ENCODE data around the gene BCL2L2. TPM values are rescaled to one million over a fixed set of nuclear protein-coding genes. Genes with fewer than 3 reads are reported as not detected.
A peak's percentile ranks its signal among the peaks of the same experiment; 100 is the strongest.

BCL2L2 gene
- total RNA-seq, 2 experiments from 2014 or later = 8.6 to 18.0 TPM

DNA sequence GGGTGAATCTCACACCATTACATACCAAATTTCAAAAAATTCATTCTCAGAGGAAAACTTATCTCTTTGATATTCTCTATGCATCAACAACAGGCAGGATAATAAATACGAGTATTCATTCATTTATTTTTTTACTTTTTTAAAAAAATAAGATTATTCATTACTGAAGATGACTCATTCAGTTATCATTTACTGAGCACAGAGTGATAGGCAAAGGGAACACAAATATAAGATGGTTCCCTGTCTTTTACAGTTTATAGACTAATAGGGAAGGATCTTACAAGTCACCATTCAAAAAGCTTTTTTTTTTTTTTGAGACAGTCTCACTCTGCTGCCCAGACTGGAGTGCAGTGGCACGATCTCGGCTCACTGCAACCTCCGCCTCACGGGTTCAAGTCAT is 9.7 kb downstream of the BCL2L2 start:
- POLR2A ChIA-PET = interaction anchor here (0.6 to 0.7 kb wide), 2 partner anchors 13 to 242 kb away, joined by 3 to 9 read pairs; no protein-coding TSS in a partner anchor
- intact Hi-C loops (cut with micrococcal nuclease; ENCODE audit: unreplicated experiment) = no loop called here
- no TSS peak for BruUV-seq (replicated peaks)

DNA sequence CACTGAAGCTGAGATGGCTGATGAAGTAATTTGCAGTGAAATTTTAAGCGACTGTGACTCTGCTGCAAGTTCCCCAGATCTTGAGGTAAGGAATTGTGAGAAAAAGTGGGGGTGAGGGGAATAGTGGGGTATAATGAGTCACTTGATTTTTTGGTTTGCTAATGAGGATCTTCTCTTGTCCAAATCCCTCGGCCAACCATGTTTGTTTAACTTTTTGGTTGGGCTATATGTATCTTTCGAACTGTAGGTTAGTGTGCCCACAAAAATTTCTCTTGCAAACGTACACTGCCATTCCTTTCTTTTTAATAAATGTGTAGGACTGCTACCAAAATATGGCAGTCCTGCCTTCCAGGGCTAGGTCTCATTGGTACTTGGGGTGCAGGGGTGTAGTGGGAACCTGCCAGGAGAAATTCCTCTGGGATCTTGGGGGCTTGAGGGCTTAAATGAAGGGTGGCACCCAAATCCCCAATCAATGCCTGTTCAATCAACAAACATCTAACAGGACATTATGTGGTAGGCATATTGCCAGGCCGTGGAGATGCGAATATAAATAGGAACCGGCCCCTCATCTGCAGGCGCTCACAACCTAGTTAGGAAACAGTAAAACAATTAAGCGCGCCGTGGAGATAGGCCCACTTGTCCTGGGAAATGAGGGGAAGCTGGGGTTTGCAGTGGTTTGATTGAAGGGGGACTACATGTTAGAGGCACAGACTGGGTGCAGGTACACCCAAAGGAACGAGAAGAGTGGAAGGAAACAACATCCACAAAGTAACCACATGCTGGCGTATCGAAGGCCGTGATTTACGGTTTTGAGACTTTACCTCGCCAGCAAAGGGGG is 13.3 kb downstream of the BCL2L2 start:
- TF ChIP-seq, protein P1, sequence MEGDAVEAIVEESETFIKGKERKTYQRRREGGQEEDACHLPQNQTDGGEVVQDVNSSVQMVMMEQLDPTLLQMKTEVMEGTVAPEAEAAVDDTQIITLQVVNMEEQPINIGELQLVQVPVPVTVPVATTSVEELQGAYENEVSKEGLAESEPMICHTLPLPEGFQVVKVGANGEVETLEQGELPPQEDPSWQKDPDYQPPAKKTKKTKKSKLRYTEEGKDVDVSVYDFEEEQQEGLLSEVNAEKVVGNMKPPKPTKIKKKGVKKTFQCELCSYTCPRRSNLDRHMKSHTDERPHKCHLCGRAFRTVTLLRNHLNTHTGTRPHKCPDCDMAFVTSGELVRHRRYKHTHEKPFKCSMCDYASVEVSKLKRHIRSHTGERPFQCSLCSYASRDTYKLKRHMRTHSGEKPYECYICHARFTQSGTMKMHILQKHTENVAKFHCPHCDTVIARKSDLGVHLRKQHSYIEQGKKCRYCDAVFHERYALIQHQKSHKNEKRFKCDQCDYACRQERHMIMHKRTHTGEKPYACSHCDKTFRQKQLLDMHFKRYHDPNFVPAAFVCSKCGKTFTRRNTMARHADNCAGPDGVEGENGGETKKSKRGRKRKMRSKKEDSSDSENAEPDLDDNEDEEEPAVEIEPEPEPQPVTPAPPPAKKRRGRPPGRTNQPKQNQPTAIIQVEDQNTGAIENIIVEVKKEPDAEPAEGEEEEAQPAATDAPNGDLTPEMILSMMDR (conservative IDR thresholded peaks at IDR 0.05; ENCODE audit: low read length) = no peak
- TF ChIP-seq EZH2phosphoT487 (IDR thresholded peaks at IDR 0.05; ENCODE audit: borderline replicate concordance, low read depth, low read length) = no peak
- Histone ChIP-seq H4K20me1 (ENCODE audit: insufficient read depth, low read length) (peaks cover 13% of the 10 kb centered on the region; the same call in 1 of the 2 replicates), H3K4me3 (ENCODE audit: low read depth, low read length, poor library complexity, severe bottlenecking) (peak overlapping the region; percentile 79), H3K79me2 (ENCODE audit: insufficient read depth, low read depth, low read length) (peaks cover 23% of the 10 kb centered on the region), H3K9me2 (ENCODE audit: insufficient read depth, low read length) (no peaks in the 10 kb centered on the region), H2AFZ (ENCODE audit: low read length) (peak overlapping the region; percentile 75; the same call in 1 of the 2 replicates), H3K36me3 (ENCODE audit: insufficient read depth, low read length) (peaks cover 30% of the 10 kb centered on the region), H3K9me3 (ENCODE audit: low read length) (no peaks in the 10 kb centered on the region), H3K4me2 (ENCODE audit: low read length) (peak overlapping the region; percentile 86), H3K27ac (ENCODE audit: low read depth, low read length, poor library complexity, severe bottlenecking) (peak overlapping the region; percentile 83), H3K4me1 (ENCODE audit: insufficient read depth, low read length, poor library complexity, severe bottlenecking) (peaks cover 27% of the 10 kb centered on the region)
- ChIA-PET POLR2A (interaction anchor here (0.6 to 5.7 kb wide), 14 partner anchors 9 to 814 kb away, joined by 3 to 122 read pairs (median 5); partner anchors contain the start of genes ACIN1, BCL2L2, C14orf119 and PPP1R3E), CTCF (ENCODE audit: unreplicated experiment) (interaction anchor here (0.7 to 2.0 kb wide), 8 partner anchors 12 to 249 kb away, joined by 3 to 9 read pairs (median 4); partner anchors contain the start of genes ACIN1, BCL2L2, HOMEZ and PPP1R3E)
- no peak for DNase-seq (ENCODE audit: low spot score)
- intact Hi-C loops (cut with micrococcal nuclease; ENCODE audit: unreplicated experiment) = loop anchor here (2.0 to 5.0 kb wide), 3 partner anchors 13 to 237 kb away; partner anchors contain the start of genes BCL2L2, NGDN and THTPA
- BruUV-seq (replicated peaks) = no TSS peak

More for the DNA sequence above, 9.7 kb downstream of the BCL2L2 start:
- DNase-seq (ENCODE audit: low spot score) = no peak
- Histone ChIP-seq H3K9me3 (ENCODE audit: low read length) (no peaks in the 10 kb centered on the region), H3K4me1 (ENCODE audit: insufficient read depth, low read length, poor library complexity, severe bottlenecking) (peaks cover 12% of the 10 kb centered on the region), H3K4me2 (ENCODE audit: low read length) (no peak overlapping the region), H3K4me3 (ENCODE audit: low read depth, low read length, poor library complexity, severe bottlenecking) (no peak overlapping the region), H3K79me2 (ENCODE audit: insufficient read depth, low read depth, low read length) (no peaks in the 10 kb centered on the region; the same call in 1 of the 2 replicates), H3K27ac (ENCODE audit: low read depth, low read length, poor library complexity, severe bottlenecking) (no peak overlapping the region), H3K9me2 (ENCODE audit: insufficient read depth, low read length) (no peaks in the 10 kb centered on the region), H4K20me1 (ENCODE audit: insufficient read depth, low read length) (no peaks in the 10 kb centered on the region), H2AFZ (ENCODE audit: low read length) (no peak overlapping the region), H3K36me3 (ENCODE audit: insufficient read depth, low read length) (no peaks in the 10 kb centered on the region)
- TF ChIP-seq, protein P1 (conservative IDR thresholded peaks at IDR 0.05; ENCODE audit: low read length) = no peak
- TF ChIP-seq EZH2phosphoT487 (IDR thresholded peaks at IDR 0.05; ENCODE audit: borderline replicate concordance, low read depth, low read length) = no peak
- CTCF ChIA-PET (ENCODE audit: unreplicated experiment) = no interaction called here
